Testis (tissue), 2 donors: ENCODE results near the gene SMURF2.

ENCODE experiments used
- CTCF ChIP-seq, 3 experiments: fragments of 450-650 bp in 2 of 3; fragments of 200-600 bp in 1 of 3; sonication (generic) in 1 of 3; IDR thresholded peaks; one replicate each; pipeline ENCODE4 v1.5.1; 2016 to 2019; ENCODE audit warnings: antibody characterized with exemption in 3 of 3, mild to moderate bottlenecking in 2 of 3, moderate library complexity in 1 of 3
- POLR2A ChIP-seq: fragments of 450-650 bp; IDR thresholded peaks from one replicate; pipeline ENCODE4 v1.6.1; 2017; ENCODE audit warnings: antibody characterized with exemption, mild to moderate bottlenecking, moderate library complexity

- TF ChIP-seq CTCF (IDR thresholded peaks at IDR 0.05) (no peak), POLR2A (no peak)
Measured at GRCh38 chr17:64532409-64532808, 129.7 kb downstream of the SMURF2 start.
